ENCODE measurements around the gene IFI16. TPM values are rescaled to one million over a fixed set of nuclear protein-coding genes. Genes with fewer than 3 reads are reported as not detected.

The IFI16 gene
- total and polyA plus RNA-seq, 12 donors, result 16.1 to 73.8 (median 23.8) TPM

DNA sequence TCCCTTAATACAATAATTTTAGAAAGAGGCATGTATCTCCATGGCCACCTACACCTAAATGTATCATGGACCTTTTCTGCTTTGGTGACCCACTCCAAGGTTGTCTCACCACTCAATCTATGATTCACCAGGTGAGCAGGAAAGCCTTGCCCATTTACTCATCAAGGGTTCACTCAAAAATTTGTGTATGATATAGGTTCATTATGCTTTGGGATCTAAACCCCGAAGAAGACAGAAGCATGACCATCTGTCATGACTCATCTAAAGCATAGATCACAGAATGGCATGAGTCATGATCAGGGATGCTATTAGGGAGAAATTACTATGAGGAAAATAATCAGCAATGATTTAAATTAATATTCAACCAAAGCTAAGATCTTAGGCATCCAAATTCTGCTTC lies 39.9 kb upstream of the IFI16 start:
- DNase-seq (no peak), ATAC-seq (no peak)
- intact Hi-C loops (cut with DNase I), result no loop called here
- H3K4me1 ChIP-seq, result no peaks in the 10 kb centered on the region
- H3K27me3 ChIP-seq, result no peaks in the 10 kb centered on the region
- no peak overlapping the region for H3K27ac ChIP-seq
- H3K36me3 ChIP-seq, result no peaks in the 10 kb centered on the region
- no peak for TF ChIP-seq CTCF (IDR thresholded peaks at IDR 0.05)
- no peak overlapping the region for H3K4me3 ChIP-seq
- peaks cover 0 to 5% (median 0%) of the 10 kb centered on the region in 11 donors for H3K9me3 ChIP-seq
- WGBS, 2 donors, result 88 to 90% methylated on average over 1 of the region's 1 CpG

GRCh38 chr1:158972841-158973240 lies 36.9 kb upstream of the IFI16 start:
- Histone ChIP-seq H3K27me3 (no peaks in the 10 kb centered on the region), H3K4me3 (no peak overlapping the region), H3K9me3 (no peaks in the 10 kb centered on the region), H3K27ac (no peak overlapping the region), H3K4me1 (no peaks in the 10 kb centered on the region), H3K36me3 (no peaks in the 10 kb centered on the region)
- DNase-seq, result no peak
- no peak for ATAC-seq
- intact Hi-C loops (cut with DNase I), result no loop called here
- TF ChIP-seq CTCF (IDR thresholded peaks at IDR 0.05), result no peak

DNA sequence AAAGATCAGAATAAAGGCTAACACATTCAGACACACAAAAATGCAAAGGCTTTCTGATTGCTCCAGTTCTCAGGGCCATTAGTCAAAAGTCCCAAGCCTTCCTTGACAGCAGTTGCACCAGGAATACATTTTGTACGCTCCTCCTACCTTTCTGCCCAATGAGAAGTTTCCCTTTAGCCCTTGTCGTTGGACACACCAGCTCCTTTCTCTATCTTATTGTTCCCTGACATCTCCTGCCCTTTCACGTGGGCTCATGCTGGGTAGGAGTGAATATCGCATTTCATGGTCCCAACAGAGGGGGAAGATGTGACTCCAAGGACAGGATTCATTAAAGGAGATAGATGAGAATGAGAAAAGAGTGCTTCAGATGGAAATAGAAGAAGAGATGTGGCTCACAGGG lies 33.5 kb upstream of the IFI16 start:
- Histone ChIP-seq H3K4me3 (no peak overlapping the region), H3K9me3 (peaks cover 0 to 16% (median 0%) of the 10 kb centered on the region in 11 donors), H3K4me1 (no peaks in the 10 kb centered on the region), H3K27ac (no peak overlapping the region), H3K27me3 (no peaks in the 10 kb centered on the region), H3K36me3 (no peaks in the 10 kb centered on the region)
- ATAC-seq (no peak), DNase-seq (no peak)
- WGBS, 2 donors, result 32 to 34% methylated on average over 4 of the region's 4 CpGs
- intact Hi-C loops (cut with DNase I), result no loop called here
- TF ChIP-seq CTCF (IDR thresholded peaks at IDR 0.05), result no peak

DNA sequence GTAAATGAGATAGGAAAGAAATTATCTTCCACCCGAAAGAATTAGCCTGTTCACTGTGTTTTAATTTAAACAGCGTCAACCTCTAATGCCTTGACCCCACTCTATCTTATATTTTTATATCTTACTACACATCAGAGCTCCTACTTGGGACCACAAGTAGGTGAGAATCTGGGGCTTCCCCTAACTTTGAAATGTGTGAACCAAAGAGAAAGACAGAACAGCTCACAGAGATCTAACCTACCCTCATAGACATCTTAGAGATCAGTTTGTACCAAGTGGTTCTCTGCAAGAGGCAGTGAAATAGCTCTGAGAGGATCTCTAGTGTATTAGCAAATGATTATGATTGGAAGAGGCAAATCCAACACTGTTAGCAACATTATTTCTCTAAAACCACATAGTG lies 31.0 kb upstream of the IFI16 start:
- Histone ChIP-seq H3K27ac (no peak overlapping the region), H3K4me3 (no peak overlapping the region), H3K27me3 (no peaks in the 10 kb centered on the region), H3K4me1 (no peaks in the 10 kb centered on the region), H3K36me3 (no peaks in the 10 kb centered on the region), H3K9me3 (peaks cover 0 to 28% (median 5%) of the 10 kb centered on the region in 11 donors)
- intact Hi-C loops (cut with DNase I), result no loop called here
- TF ChIP-seq CTCF (IDR thresholded peaks at IDR 0.05), result no peak
- no peak for DNase-seq
- ATAC-seq, result no peak
- 48 to 49% methylated on average over 2 of the region's 2 CpGs for WGBS, 2 donors

- Histone ChIP-seq H3K4me1 (no peaks in the 10 kb centered on the region), H3K27me3 (no peaks in the 10 kb centered on the region), H3K27ac (no peak overlapping the region), H3K36me3 (no peaks in the 10 kb centered on the region), H3K4me3 (no peak overlapping the region), H3K9me3 (peaks cover 0 to 28% (median 5%) of the 10 kb centered on the region in 11 donors)
- DNase-seq (no peak), ATAC-seq (no peak)
- TF ChIP-seq CTCF (IDR thresholded peaks at IDR 0.05), result no peak
- WGBS, 2 donors, result 76 to 81% methylated on average over 1 of the region's 1 CpG
- intact Hi-C loops (cut with DNase I), result no loop called here
Measured at GRCh38 chr1:158979229-158979628, 30.5 kb upstream of the IFI16 start.

Data from heart right ventricle (tissue), 16 donors.